Chondrocyte (in vitro differentiated cells): Measurements from ENCODE around the gene CTR9. TPM values are rescaled to one million over a fixed set of nuclear protein-coding genes. Genes with fewer than 3 reads are reported as not detected.
A peak's percentile ranks its signal among the peaks of the same experiment; 100 is the strongest.

ENCODE experiments used
- DNase-seq: peaks from one replicate; pipeline ENCODE4 v3.0.0; 2021; ENCODE audit warnings: mixed read lengths, low spot score
- H3K27ac Mint-ChIP-seq: one replicate; pipeline ENCODE4 v1.8.0; 2021; ENCODE audit warnings: mild to moderate bottlenecking, moderate library complexity, mixed read lengths; ENCODE audit not compliant: unreplicated experiment
- H3K27me3 Mint-ChIP-seq: 2 replicates; pipeline ENCODE4 v1.8.0; 2021; ENCODE audit warnings: low read depth, mixed read lengths
- H3K36me3 Mint-ChIP-seq: 2 replicates; pipeline ENCODE4 v1.8.0; 2021; ENCODE audit warnings: low read depth, mixed read lengths
- H3K4me1 Mint-ChIP-seq: 2 replicates; pipeline ENCODE4 v1.8.0; 2021; ENCODE audit warnings: low read depth, mild to moderate bottlenecking, mixed read lengths
- H3K4me3 Mint-ChIP-seq: one replicate; pipeline ENCODE4 v1.8.0; 2021; ENCODE audit warnings: mild to moderate bottlenecking, moderate library complexity, mixed read lengths; ENCODE audit not compliant: unreplicated experiment
- H3K9me3 Mint-ChIP-seq: 2 replicates; pipeline ENCODE4 v1.8.0; 2021; ENCODE audit warnings: low read depth, mixed read lengths
- total RNA-seq: library from RNA; stranded (reverse); gene quantifications from 3 replicates; pipeline ENCODE4 v1.2.1, GENCODE V29; 2021
- TF ChIP-seq, protein P1 (sequence below): fragments of 200-600 bp; sonication (generic); IDR thresholded peaks from 2 replicates; pipeline ENCODE4 v1.5.0; 2021; ENCODE audit warnings: antibody characterized with exemption, mild to moderate bottlenecking, moderate library complexity

CTR9 gene
- total RNA-seq, 1 donor from 2014 or later = 24.7 TPM

DNA sequence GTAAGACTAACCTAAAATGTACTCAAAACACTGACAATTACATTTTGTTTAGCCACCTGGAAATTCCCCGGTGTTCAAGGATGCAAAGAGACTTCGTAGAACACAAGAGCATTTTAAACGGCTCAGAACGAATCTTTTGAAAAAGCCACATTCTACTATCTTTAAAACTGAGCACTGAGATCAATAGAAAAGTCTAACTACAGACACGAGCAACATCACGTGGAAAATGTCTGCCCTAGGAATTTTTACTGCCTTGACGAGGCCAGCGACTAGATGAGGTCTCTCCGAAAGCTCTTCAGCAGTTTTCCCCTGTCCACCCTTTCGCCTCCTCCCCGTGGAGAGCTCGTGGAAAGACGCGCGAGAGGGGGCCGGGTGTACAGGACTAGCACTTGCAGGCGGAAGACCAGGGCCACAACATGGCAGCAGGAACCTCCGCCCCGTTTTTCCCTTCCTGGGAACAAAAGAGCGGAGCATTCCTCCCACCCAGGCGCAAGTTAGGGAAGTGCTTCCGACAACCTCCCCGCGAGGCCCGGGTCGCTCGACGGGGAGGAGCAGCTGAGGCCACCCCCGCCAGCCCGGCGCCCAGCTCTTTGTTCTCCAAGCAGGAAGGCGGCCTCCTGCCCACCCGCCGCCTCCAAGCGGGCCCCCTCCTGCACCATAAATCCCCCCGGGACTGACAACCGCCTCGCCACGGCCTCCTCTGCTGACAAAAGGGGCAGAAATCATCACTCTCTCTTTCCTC, 56.6 kb downstream of the CTR9 start:
- TF ChIP-seq, protein P1, sequence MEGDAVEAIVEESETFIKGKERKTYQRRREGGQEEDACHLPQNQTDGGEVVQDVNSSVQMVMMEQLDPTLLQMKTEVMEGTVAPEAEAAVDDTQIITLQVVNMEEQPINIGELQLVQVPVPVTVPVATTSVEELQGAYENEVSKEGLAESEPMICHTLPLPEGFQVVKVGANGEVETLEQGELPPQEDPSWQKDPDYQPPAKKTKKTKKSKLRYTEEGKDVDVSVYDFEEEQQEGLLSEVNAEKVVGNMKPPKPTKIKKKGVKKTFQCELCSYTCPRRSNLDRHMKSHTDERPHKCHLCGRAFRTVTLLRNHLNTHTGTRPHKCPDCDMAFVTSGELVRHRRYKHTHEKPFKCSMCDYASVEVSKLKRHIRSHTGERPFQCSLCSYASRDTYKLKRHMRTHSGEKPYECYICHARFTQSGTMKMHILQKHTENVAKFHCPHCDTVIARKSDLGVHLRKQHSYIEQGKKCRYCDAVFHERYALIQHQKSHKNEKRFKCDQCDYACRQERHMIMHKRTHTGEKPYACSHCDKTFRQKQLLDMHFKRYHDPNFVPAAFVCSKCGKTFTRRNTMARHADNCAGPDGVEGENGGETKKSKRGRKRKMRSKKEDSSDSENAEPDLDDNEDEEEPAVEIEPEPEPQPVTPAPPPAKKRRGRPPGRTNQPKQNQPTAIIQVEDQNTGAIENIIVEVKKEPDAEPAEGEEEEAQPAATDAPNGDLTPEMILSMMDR = no peak
- DNase-seq = no peak
- Mint-ChIP-seq H3K36me3 (peaks cover 39% of the 10 kb centered on the region), H3K9me3 (no peaks in the 10 kb centered on the region), H3K4me3 (peak overlapping the region; percentile 92), H3K27me3 (no peaks in the 10 kb centered on the region), H3K4me1 (peaks cover 48% of the 10 kb centered on the region), H3K27ac (peak overlapping the region; percentile 100)

DNA sequence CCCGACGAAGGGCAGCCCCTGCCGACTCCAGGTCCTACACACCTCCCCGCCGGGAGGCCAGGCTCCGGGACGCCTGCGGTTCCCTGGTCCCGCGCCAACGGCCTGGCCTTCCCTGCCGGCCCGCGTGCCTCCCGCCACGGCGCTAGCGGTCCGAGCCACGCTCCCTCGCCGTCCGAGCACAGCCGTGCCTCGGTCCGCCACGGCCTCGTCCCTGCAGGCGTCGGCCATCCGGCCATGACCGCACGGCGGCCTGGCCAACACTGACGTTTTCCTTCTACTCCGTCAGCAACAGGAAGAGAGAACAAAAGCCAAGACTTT, 57.1 kb downstream of the CTR9 start:
- Mint-ChIP-seq H3K27me3 (no peaks in the 10 kb centered on the region), H3K4me1 (peaks cover 48% of the 10 kb centered on the region), H3K36me3 (peaks cover 37% of the 10 kb centered on the region)

DNA sequence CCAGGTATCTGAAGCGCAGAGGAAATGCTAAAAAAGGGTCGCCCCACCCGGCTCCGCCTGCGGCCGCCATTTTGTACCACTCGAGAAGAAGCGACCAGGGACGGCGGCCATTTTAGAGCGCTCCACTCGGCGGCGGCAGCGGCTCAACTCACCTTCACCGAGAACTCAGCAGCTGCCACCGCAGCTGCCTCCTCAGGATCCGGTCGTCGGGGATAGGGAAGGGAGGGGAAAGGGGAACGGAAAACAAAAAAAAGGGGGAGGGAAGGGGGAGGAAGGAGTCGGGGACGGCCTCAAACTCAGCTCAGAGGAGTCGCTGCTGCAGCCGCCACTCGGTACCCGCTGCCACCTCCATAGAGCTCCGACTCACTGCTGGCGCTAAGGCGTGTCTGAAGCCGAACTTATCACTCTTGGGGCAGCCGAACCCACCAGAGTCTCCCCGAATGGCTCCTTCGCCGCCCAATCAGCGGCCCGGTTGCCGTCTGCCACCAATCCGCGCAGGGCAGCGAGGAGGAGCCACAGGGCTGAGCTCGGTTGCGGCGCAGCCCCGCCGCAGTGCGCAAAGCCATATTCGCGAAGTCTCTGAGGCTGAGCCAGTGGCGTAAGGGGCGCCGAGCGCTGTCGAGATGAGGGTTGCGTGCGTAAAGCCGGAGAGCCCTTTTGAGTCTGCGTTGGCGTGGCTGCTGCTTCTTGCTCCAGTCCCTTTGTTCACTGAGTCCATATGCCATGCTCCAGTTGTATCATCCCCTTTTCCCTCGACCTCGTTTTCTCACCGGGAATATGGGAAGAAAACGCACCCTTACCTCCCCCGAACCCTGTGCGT, 57.7 kb downstream of the CTR9 start, which contains the start of gene EIF4G2:
Gene EIF4G2, minus strand, starts transcription at position 374 of the 820 bp plus-strand sequence.
- no peaks in the 10 kb centered on the region for H3K27me3 Mint-ChIP-seq
- H3K36me3 Mint-ChIP-seq = peaks cover 32% of the 10 kb centered on the region
- peaks cover 43% of the 10 kb centered on the region for H3K4me1 Mint-ChIP-seq
- H3K9me3 Mint-ChIP-seq = no peaks in the 10 kb centered on the region
- DNase-seq = peak; percentile 99
- peak within 1 kb of the TSS; percentile 92 for H3K4me3 Mint-ChIP-seq
- H3K27ac Mint-ChIP-seq = peak within 1 kb of the TSS; percentile 100
- TF ChIP-seq, protein P1 = peak; percentile 25

More for the DNA sequence above, 57.1 kb downstream of the CTR9 start:
- H3K9me3 Mint-ChIP-seq = no peaks in the 10 kb centered on the region
- DNase-seq = no peak
- H3K4me3 Mint-ChIP-seq = peak overlapping the region; percentile 92
- TF ChIP-seq, protein P1 = no peak
- peak overlapping the region; percentile 100 for H3K27ac Mint-ChIP-seq

DNA sequence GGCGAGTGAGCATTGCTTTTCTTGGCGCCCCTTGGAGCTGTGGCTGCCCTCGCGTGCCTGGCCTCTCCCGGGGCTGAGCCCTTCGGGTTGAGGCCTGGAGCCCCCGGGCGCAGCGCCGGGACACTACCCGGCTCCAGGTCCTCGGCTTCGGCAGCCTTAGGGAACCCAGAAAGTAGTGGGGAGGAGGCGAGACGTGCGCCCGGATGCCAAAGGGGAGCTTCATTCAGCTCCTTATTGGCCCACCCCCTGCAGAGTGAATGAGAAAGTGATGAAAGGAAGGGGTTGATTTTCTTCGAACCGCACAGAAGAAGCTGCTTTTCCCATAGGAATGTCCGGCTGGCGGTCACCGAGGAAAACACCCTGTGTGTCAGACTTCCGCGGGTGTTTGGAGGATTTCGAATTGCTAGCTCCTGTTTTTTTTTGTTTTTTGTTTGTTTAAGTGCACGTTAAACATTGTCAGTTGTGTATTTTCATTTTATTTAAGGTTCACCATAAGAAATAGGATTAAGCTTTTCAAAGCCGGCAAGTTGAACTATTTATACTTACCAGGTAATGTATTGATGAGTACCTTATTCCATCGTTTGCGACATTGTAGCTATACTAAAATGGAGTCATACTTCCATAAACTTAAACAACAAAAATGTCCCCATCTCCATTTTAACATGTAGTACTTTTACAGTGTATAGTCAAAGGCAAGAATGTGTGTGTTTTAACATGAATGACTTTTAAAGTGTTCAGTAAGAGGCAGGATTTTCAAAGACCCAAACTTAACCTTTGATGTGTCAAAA, 58.5 kb downstream of the CTR9 start:
- TF ChIP-seq, protein P1 = peak; percentile 15
- peaks cover 26% of the 10 kb centered on the region for H3K36me3 Mint-ChIP-seq

DNA sequence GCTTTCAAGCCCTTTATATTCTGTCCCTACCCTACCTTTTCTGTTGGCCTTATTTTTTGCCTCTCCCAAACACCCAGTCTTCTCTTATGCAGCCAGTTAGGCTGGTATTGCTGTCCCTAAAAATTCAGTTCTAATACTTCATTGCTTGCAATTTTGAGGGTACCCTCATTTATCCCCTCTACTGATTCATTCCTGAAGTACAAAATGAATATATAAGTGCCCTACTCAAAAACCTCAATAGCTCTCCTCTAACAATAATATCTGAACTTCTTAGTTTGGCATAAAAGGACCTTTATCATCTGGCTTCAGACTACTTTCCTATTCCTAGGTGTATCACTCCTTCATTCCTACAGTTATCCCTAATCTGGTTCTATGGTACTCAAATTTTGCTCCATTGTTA, 62.9 kb downstream of the CTR9 start:
- DNase-seq = no peak
- H3K27me3 Mint-ChIP-seq = no peaks in the 10 kb centered on the region
- no peaks in the 10 kb centered on the region for H3K9me3 Mint-ChIP-seq
- peaks cover 14% of the 10 kb centered on the region for H3K4me1 Mint-ChIP-seq
- H3K36me3 Mint-ChIP-seq = no peaks in the 10 kb centered on the region
- TF ChIP-seq, protein P1 = no peak
- H3K4me3 Mint-ChIP-seq = no peak overlapping the region
- no peak overlapping the region for H3K27ac Mint-ChIP-seq

More for the DNA sequence above, 58.5 kb downstream of the CTR9 start:
- H3K4me1 Mint-ChIP-seq = peaks cover 37% of the 10 kb centered on the region
- H3K9me3 Mint-ChIP-seq = no peaks in the 10 kb centered on the region
- DNase-seq = no peak
- H3K27me3 Mint-ChIP-seq = no peaks in the 10 kb centered on the region
- H3K27ac Mint-ChIP-seq = peak overlapping the region; percentile 100
- peak overlapping the region; percentile 92 for H3K4me3 Mint-ChIP-seq
